ENCODE measurements around the gene PROCR.

PROCR gene

GRCh38 chr20:35171753-35172433 is at the start of gene PROCR:
Gene PROCR, plus strand, starts transcription at chr20:35172072. Its CDS starts 83 bp downstream, at chr20:35172155.
- TF ChIP-seq TEAD4 (IDR thresholded peaks at IDR 0.05) (no peak), NFIC (IDR thresholded peaks at IDR 0.05) (0 out of 2 replicates have a peak, but pooled peaks have one; percentile 11)

GRCh38 chr20:35122756-35123405 is 49.0 kb upstream of the PROCR start:
- TF ChIP-seq CEBPB (IDR thresholded peaks at IDR 0.05) (no peak), EP300 (IDR thresholded peaks at IDR 0.05; ENCODE audit: borderline replicate concordance) (no peak), NFIC (IDR thresholded peaks at IDR 0.05) (no peak), TEAD4 (IDR thresholded peaks at IDR 0.05) (no peak), FOXM1 (IDR thresholded peaks at IDR 0.05; ENCODE audit: borderline replicate concordance, low read depth) (no peak), ZBTB7A (IDR thresholded peaks at IDR 0.05; ENCODE audit: low read depth) (no peak), EGR1 (IDR thresholded peaks at IDR 0.05) (no peak), YY1 (IDR thresholded peaks at IDR 0.05; ENCODE audit: low read depth) (no peak), CREB1 (IDR thresholded peaks at IDR 0.05; ENCODE audit: low read depth) (no peak), TCF12 (IDR thresholded peaks at IDR 0.05; ENCODE audit: low read depth) (no peak), MAX (IDR thresholded peaks at IDR 0.05) (no peak), RAD21 (IDR thresholded peaks at IDR 0.05; ENCODE audit: low read depth) (no peak)
- TF ChIP-seq, protein P1, sequence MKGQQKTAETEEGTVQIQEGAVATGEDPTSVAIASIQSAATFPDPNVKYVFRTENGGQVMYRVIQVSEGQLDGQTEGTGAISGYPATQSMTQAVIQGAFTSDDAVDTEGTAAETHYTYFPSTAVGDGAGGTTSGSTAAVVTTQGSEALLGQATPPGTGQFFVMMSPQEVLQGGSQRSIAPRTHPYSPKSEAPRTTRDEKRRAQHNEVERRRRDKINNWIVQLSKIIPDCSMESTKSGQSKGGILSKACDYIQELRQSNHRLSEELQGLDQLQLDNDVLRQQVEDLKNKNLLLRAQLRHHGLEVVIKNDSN (IDR thresholded peaks at IDR 0.05), result no peak

- no peak for TF ChIP-seq NFIC (IDR thresholded peaks at IDR 0.05)
- no peak for TF ChIP-seq TEAD4 (IDR thresholded peaks at IDR 0.05)
- TF ChIP-seq, protein P1 (IDR thresholded peaks at IDR 0.05), result no peak
- TF ChIP-seq EP300 (IDR thresholded peaks at IDR 0.05; ENCODE audit: borderline replicate concordance), result no peak
- TF ChIP-seq, protein P2, sequence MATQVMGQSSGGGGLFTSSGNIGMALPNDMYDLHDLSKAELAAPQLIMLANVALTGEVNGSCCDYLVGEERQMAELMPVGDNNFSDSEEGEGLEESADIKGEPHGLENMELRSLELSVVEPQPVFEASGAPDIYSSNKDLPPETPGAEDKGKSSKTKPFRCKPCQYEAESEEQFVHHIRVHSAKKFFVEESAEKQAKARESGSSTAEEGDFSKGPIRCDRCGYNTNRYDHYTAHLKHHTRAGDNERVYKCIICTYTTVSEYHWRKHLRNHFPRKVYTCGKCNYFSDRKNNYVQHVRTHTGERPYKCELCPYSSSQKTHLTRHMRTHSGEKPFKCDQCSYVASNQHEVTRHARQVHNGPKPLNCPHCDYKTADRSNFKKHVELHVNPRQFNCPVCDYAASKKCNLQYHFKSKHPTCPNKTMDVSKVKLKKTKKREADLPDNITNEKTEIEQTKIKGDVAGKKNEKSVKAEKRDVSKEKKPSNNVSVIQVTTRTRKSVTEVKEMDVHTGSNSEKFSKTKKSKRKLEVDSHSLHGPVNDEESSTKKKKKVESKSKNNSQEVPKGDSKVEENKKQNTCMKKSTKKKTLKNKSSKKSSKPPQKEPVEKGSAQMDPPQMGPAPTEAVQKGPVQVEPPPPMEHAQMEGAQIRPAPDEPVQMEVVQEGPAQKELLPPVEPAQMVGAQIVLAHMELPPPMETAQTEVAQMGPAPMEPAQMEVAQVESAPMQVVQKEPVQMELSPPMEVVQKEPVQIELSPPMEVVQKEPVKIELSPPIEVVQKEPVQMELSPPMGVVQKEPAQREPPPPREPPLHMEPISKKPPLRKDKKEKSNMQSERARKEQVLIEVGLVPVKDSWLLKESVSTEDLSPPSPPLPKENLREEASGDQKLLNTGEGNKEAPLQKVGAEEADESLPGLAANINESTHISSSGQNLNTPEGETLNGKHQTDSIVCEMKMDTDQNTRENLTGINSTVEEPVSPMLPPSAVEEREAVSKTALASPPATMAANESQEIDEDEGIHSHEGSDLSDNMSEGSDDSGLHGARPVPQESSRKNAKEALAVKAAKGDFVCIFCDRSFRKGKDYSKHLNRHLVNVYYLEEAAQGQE (IDR thresholded peaks at IDR 0.05; ENCODE audit: low read depth), result no peak
- TF ChIP-seq TAF1 (IDR thresholded peaks at IDR 0.05; ENCODE audit: low read depth), result no peak
- TF ChIP-seq YY1 (IDR thresholded peaks at IDR 0.05; ENCODE audit: low read depth), result no peak
- TF ChIP-seq ZBTB7A (IDR thresholded peaks at IDR 0.05; ENCODE audit: low read depth), result no peak
- no peak for TF ChIP-seq CREB1 (IDR thresholded peaks at IDR 0.05; ENCODE audit: low read depth)
- no peak for TF ChIP-seq RAD21 (IDR thresholded peaks at IDR 0.05; ENCODE audit: low read depth)
- TF ChIP-seq MAX (IDR thresholded peaks at IDR 0.05), result no peak
- no peak for TF ChIP-seq CEBPB (IDR thresholded peaks at IDR 0.05)
- no peak for TF ChIP-seq EGR1 (IDR thresholded peaks at IDR 0.05)
- TF ChIP-seq TCF12 (IDR thresholded peaks at IDR 0.05; ENCODE audit: low read depth), result no peak
These were observed 46.1 kb upstream of the PROCR start for GRCh38 chr20:35125753-35126152.

DNA sequence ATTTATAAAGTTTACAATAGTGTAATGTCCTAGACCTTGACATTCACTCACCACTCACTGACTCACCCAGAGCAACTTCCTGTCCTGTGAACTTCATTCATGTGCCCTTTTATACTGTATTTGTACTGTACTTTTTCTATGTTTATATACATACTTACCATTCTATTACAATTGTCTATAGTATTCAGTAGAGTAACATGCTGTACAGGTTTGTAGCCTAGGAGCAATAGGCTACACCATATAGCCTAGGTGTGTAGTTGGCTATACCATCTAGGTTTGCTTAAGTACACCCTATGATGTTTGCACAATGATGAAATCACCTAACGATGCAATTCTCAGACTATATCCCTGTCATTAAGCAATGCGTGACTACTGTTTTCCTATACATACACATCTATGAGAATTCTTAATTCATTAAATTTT is 42.2 kb upstream of the PROCR start:
- TF ChIP-seq, protein P2 (IDR thresholded peaks at IDR 0.05; ENCODE audit: low read depth), result no peak
- TF ChIP-seq, protein P1 (IDR thresholded peaks at IDR 0.05), result no peak
- TF ChIP-seq FOXM1 (IDR thresholded peaks at IDR 0.05; ENCODE audit: borderline replicate concordance, low read depth), result no peak
- TF ChIP-seq RAD21 (IDR thresholded peaks at IDR 0.05; ENCODE audit: low read depth), result no peak
- no peak for TF ChIP-seq EP300 (IDR thresholded peaks at IDR 0.05; ENCODE audit: borderline replicate concordance)

DNA sequence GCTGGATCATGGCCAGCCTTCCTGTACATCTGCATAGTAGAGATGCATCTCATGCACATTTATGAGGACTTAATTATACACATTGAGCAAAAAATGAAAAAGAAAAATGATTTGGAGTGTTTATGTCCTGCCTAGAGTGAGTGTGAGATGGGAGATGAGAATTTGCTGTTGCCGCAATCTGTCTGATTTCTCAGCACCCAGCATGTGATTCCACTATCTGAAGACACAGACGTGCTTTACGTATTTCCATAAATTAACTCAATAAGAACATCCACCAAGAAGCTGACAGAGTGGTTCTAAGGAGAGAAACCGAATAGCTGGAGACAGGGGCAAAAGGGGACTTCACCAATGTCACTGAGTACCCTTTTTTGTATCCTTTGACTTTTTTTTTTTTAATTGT is 39.9 kb upstream of the PROCR start:
- TF ChIP-seq EGR1 (IDR thresholded peaks at IDR 0.05) (no peak), RAD21 (IDR thresholded peaks at IDR 0.05; ENCODE audit: low read depth) (no peak), ZBTB7A (IDR thresholded peaks at IDR 0.05; ENCODE audit: low read depth) (no peak), FOXM1 (IDR thresholded peaks at IDR 0.05; ENCODE audit: borderline replicate concordance, low read depth) (no peak)
